ENCODE data around the gene IRAK3.

DNA sequence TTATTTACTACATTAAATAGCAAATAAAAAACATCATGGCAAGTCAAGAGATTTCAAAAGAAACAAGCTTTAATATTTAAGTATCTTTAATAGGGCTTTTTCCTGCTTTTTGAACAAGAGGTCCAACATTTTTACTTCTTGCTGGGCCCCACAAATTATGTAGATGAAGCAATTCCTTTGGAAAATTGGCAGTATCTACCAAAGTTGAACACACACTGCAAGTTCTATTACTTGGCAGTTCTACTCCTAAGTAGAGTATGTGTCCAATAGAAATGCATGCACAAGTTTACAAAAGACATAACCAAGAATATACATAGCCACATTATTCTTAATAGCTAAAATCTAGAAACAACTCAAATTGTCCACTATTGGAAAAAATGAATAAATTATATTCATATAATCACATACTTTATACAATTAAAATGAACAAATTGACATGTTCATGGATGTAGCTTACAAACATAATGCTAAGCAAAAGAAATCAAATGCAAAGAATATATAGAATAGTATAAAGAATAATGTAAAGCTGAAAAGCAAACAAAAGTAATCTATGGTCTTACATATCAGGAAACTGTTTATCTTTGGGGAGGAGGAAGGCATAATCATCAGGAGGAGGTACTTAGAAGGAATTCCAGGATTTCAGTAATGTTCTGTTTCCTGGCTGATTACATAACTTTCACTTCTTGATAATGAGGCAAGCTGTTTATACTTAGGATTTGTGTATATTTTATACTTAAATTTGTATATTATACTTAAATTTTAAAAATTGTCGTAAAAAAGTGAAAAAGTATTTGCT, 12.7 kb upstream of the IRAK3 start:
- TF ChIP-seq SMC3 (conservative IDR thresholded peaks at IDR 0.05; ENCODE audit: poor library complexity) (no peak), POLR2AphosphoS5 (IDR thresholded peaks at IDR 0.05) (no peak)
